ENCODE data around the gene APBB3.
A peak's percentile ranks its signal among the peaks of the same experiment; 100 is the strongest.
"Not testable (repeated sequence)": the region's sequence is repeated elsewhere in the genome, so short reads cannot be mapped to it uniquely, and the experiment has no call there.

Gene APBB3

GRCh38 chr5:140564196-140565023 lies at the start of gene APBB3, which contains the start of gene SLC35A4:
Gene APBB3, minus strand, starts transcription at chr5:140564598. Its CDS starts 353 bp downstream, at chr5:140564245.
Gene SLC35A4, plus strand, starts transcription at chr5:140564828. Its CDS starts 2,342 bp downstream, at chr5:140567170.
- DNase-seq (ENCODE audit: low read depth in 2 of 2), result peak; percentile 90

- no peak for DNase-seq (ENCODE audit: low read depth in 2 of 2)
Observed at GRCh38 chr5:140611020-140611521, 46.7 kb upstream of the APBB3 start.

GRCh38 chr5:140609126-140609525 lies 44.7 kb upstream of the APBB3 start:
- DNase-seq (ENCODE audit: low read depth in 2 of 2), result no peak

- DNase-seq (ENCODE audit: low read depth in 2 of 2), result no peak
Observed at GRCh38 chr5:140608722-140609121, 44.3 kb upstream of the APBB3 start.

- DNase-seq (ENCODE audit: low read depth in 2 of 2), result no peak
Observed at GRCh38 chr5:140607031-140607430, 42.6 kb upstream of the APBB3 start.

GRCh38 chr5:140605879-140606278 lies 41.5 kb upstream of the APBB3 start:
- DNase-seq (ENCODE audit: low read depth in 2 of 2), result no peak

- DNase-seq (ENCODE audit: low read depth in 2 of 2), result no peak
Observed at GRCh38 chr5:140603734-140604133, 39.3 kb upstream of the APBB3 start.

GRCh38 chr5:140603446-140603698 lies 39.0 kb upstream of the APBB3 start:
- not testable (repeated sequence) for DNase-seq (ENCODE audit: low read depth in 2 of 2)

GRCh38 chr5:140602147-140602546 lies 37.7 kb upstream of the APBB3 start:
- no peak for DNase-seq (ENCODE audit: low read depth in 2 of 2)

- no peak for DNase-seq (ENCODE audit: low read depth in 2 of 2)
Observed at GRCh38 chr5:140600096-140600495, 35.7 kb upstream of the APBB3 start.

GRCh38 chr5:140598836-140599235 lies 34.4 kb upstream of the APBB3 start:
- DNase-seq (ENCODE audit: low read depth in 2 of 2), result no peak

GRCh38 chr5:140596321-140596741 lies 31.9 kb upstream of the APBB3 start:
- no peak for DNase-seq (ENCODE audit: low read depth in 2 of 2)

GRCh38 chr5:140595538-140596300 lies 31.3 kb upstream of the APBB3 start:
- DNase-seq (ENCODE audit: low read depth in 2 of 2), result no peak

GRCh38 chr5:140594169-140594568 lies 29.8 kb upstream of the APBB3 start:
- DNase-seq (ENCODE audit: low read depth in 2 of 2), result no peak

GRCh38 chr5:140593070-140593469 lies 28.7 kb upstream of the APBB3 start:
- not testable (repeated sequence) for DNase-seq (ENCODE audit: low read depth in 2 of 2)

- DNase-seq (ENCODE audit: low read depth in 2 of 2), result no peak
Observed at GRCh38 chr5:140591747-140592372, 27.5 kb upstream of the APBB3 start.

GRCh38 chr5:140590861-140591260 lies 26.5 kb upstream of the APBB3 start:
- no peak for DNase-seq (ENCODE audit: low read depth in 2 of 2)

GRCh38 chr5:140588311-140589070 lies 24.1 kb upstream of the APBB3 start:
- DNase-seq (ENCODE audit: low read depth in 2 of 2), result no peak

- no peak for DNase-seq (ENCODE audit: low read depth in 2 of 2)
Observed at GRCh38 chr5:140587495-140587894, 23.1 kb upstream of the APBB3 start.

- not testable (repeated sequence) for DNase-seq (ENCODE audit: low read depth in 2 of 2)
Observed at GRCh38 chr5:140579188-140579747, 14.9 kb upstream of the APBB3 start.

GRCh38 chr5:140576776-140577201 lies 12.4 kb upstream of the APBB3 start:
- no peak for DNase-seq (ENCODE audit: low read depth in 2 of 2)

Data from stimulated activated CD8-positive, alpha-beta memory T cell treated with anti-CD3 and anti-CD28 coated beads, Interleukin-7, amount 100 ng/mL, for 1 hour (primary cell).